ENCODE data around the gene TES.
A peak's percentile ranks its signal among the peaks of the same experiment; 100 is the strongest.

The TES gene

GRCh38 chr7:116166156-116166555, 44.2 kb upstream of the TES start:
- Histone ChIP-seq H3K9ac (ENCODE audit: low read depth, low read length) (no peak overlapping the region), H3K4me1 (ENCODE audit: insufficient read depth, low read length) (peaks cover 78% of the 10 kb centered on the region), H3K9me3 (ENCODE audit: insufficient read depth, low read length, severe bottlenecking) (no peaks in the 10 kb centered on the region), H3K36me3 (ENCODE audit: insufficient read depth, low read length) (no peaks in the 10 kb centered on the region), H3K27ac (ENCODE audit: low read length) (peak overlapping the region; percentile 72), H4K20me1 (ENCODE audit: insufficient read depth, low read length) (no peaks in the 10 kb centered on the region), H3K79me2 (ENCODE audit: insufficient read depth, low read length) (no peaks in the 10 kb centered on the region), H2AFZ (ENCODE audit: low read depth, low read length) (peak overlapping the region; percentile 27; the same call in 1 of the 2 replicates), H3K4me3 (ENCODE audit: low read depth in 1 of 2, low read length in 2 of 2) (no peak overlapping the region), H3K27me3 (ENCODE audit: insufficient read depth, low read length, poor library complexity) (no peaks in the 10 kb centered on the region), H3K4me2 (ENCODE audit: insufficient read depth, low read length) (no peak overlapping the region)
- ATAC-seq (ENCODE audit: insufficient read depth, low read depth) (no peak), DNase-seq (no peak)
- TF ChIP-seq CTCF (IDR thresholded peaks at IDR 0.05; ENCODE audit: borderline replicate concordance, extremely low read depth, low read length, poor library complexity, severe bottlenecking) (no peak), EZH2 (IDR thresholded peaks at IDR 0.05; ENCODE audit: borderline replicate concordance, low read depth, low read length, severe bottlenecking) (no peak)

GRCh38 chr7:116167177-116167576, 43.2 kb upstream of the TES start:
- H3K36me3 ChIP-seq (ENCODE audit: insufficient read depth, low read length) = no peaks in the 10 kb centered on the region
- H3K9ac ChIP-seq (ENCODE audit: low read depth, low read length) = no peak overlapping the region
- peaks cover 72% of the 10 kb centered on the region for H3K4me1 ChIP-seq (ENCODE audit: insufficient read depth, low read length)
- H3K79me2 ChIP-seq (ENCODE audit: insufficient read depth, low read length) = no peaks in the 10 kb centered on the region
- H3K27me3 ChIP-seq (ENCODE audit: insufficient read depth, low read length, poor library complexity) = no peaks in the 10 kb centered on the region
- no peaks in the 10 kb centered on the region for H3K9me3 ChIP-seq (ENCODE audit: insufficient read depth, low read length, severe bottlenecking)
- TF ChIP-seq CTCF (IDR thresholded peaks at IDR 0.05; ENCODE audit: borderline replicate concordance, extremely low read depth, low read length, poor library complexity, severe bottlenecking) = peak; percentile 78
- no peak for TF ChIP-seq EZH2 (IDR thresholded peaks at IDR 0.05; ENCODE audit: borderline replicate concordance, low read depth, low read length, severe bottlenecking)
- peak overlapping the region; percentile 28; the same call in 1 of the 2 replicates for H3K4me2 ChIP-seq (ENCODE audit: insufficient read depth, low read length)
- H2AFZ ChIP-seq (ENCODE audit: low read depth, low read length) = peak overlapping the region; percentile 31
- DNase-seq (peak; percentile 79), ATAC-seq (ENCODE audit: insufficient read depth, low read depth) (peak; percentile 88)
- H4K20me1 ChIP-seq (ENCODE audit: insufficient read depth, low read length) = no peaks in the 10 kb centered on the region
- peak overlapping the region; percentile 72 for H3K27ac ChIP-seq (ENCODE audit: low read length)
- H3K4me3 ChIP-seq (ENCODE audit: low read depth in 1 of 2, low read length in 2 of 2) = 0 out of 4 replicates have a peak overlapping the region, but pooled peaks of 1 of the 2 experiments have one; percentile 1

- H3K4me3 ChIP-seq (ENCODE audit: low read depth in 1 of 2, low read length in 2 of 2) = no peak overlapping the region
- no peak for ATAC-seq (ENCODE audit: insufficient read depth, low read depth)
- H3K4me2 ChIP-seq (ENCODE audit: insufficient read depth, low read length) = no peak overlapping the region
- no peak for DNase-seq
- no peaks in the 10 kb centered on the region for H3K9me3 ChIP-seq (ENCODE audit: insufficient read depth, low read length, severe bottlenecking)
- no peaks in the 10 kb centered on the region for H4K20me1 ChIP-seq (ENCODE audit: insufficient read depth, low read length)
- no peak overlapping the region for H3K9ac ChIP-seq (ENCODE audit: low read depth, low read length)
- TF ChIP-seq CTCF (IDR thresholded peaks at IDR 0.05; ENCODE audit: borderline replicate concordance, extremely low read depth, low read length, poor library complexity, severe bottlenecking) (no peak), EZH2 (IDR thresholded peaks at IDR 0.05; ENCODE audit: borderline replicate concordance, low read depth, low read length, severe bottlenecking) (no peak)
- H3K4me1 ChIP-seq (ENCODE audit: insufficient read depth, low read length) = peaks cover 75% of the 10 kb centered on the region
- no peaks in the 10 kb centered on the region for H3K36me3 ChIP-seq (ENCODE audit: insufficient read depth, low read length)
- no peaks in the 10 kb centered on the region for H3K79me2 ChIP-seq (ENCODE audit: insufficient read depth, low read length)
- peak overlapping the region; percentile 21; the same call in 1 of the 2 replicates for H2AFZ ChIP-seq (ENCODE audit: low read depth, low read length)
- no peaks in the 10 kb centered on the region for H3K27me3 ChIP-seq (ENCODE audit: insufficient read depth, low read length, poor library complexity)
- peak overlapping the region; percentile 23; the same call in 1 of the 2 replicates for H3K27ac ChIP-seq (ENCODE audit: low read length)
Measured at GRCh38 chr7:116169060-116169459, 41.3 kb upstream of the TES start.

Data from DND-41 (cell line).